Fibroblast of lung (primary cell): Measurements from ENCODE around the gene CCT5.

Experiments
- EZH2 ChIP-seq: IDR thresholded peaks from 2 replicates; pipeline ENCODE4 v1.5.1; 2012; ENCODE audit warnings: low read length, control low read depth, mild to moderate bottlenecking; ENCODE audit errors: missing control alignments
- TF ChIP-seq, protein P1 (sequence below), 2 donors: IDR thresholded peaks in 1 of 2; conservative IDR thresholded peaks in 1 of 2; 1 replicate in 1 of 2; 2 replicates in 1 of 2; pipeline ENCODE4 v1.5.1; 2011 to 2012; ENCODE audit warnings: low read length in 2 of 2, control low read depth in 1 of 2, inconsistent platforms in 1 of 2, low read depth in 1 of 2, mild to moderate bottlenecking in 1 of 2

DNA sequence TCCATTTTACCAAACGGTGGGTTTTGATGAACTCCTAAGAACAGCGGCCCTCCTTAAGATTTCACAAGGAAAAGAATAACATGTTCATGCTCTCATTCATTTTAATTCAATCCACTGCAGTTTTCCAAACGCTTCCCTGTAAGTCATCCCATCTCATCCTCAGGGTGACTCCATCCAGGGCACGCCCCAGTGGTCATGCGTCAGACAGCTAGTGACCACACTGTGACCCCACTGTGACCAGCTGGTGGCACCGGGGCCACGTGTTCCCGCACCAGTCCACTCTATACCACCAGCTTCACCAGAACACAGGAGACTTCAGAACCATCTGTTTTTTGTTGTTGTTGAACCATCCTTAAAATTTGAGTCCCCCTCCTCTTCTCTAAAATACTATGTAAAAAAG lies 14.7 kb upstream of the CCT5 start:
- TF ChIP-seq, protein P1, sequence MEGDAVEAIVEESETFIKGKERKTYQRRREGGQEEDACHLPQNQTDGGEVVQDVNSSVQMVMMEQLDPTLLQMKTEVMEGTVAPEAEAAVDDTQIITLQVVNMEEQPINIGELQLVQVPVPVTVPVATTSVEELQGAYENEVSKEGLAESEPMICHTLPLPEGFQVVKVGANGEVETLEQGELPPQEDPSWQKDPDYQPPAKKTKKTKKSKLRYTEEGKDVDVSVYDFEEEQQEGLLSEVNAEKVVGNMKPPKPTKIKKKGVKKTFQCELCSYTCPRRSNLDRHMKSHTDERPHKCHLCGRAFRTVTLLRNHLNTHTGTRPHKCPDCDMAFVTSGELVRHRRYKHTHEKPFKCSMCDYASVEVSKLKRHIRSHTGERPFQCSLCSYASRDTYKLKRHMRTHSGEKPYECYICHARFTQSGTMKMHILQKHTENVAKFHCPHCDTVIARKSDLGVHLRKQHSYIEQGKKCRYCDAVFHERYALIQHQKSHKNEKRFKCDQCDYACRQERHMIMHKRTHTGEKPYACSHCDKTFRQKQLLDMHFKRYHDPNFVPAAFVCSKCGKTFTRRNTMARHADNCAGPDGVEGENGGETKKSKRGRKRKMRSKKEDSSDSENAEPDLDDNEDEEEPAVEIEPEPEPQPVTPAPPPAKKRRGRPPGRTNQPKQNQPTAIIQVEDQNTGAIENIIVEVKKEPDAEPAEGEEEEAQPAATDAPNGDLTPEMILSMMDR (conservative IDR thresholded peaks at IDR 0.05 in 1 of 2, IDR thresholded peaks at IDR 0.05 in 1 of 2; ENCODE audit: low read depth in 1 of 2, low read length in 2 of 2), result no peak
- TF ChIP-seq EZH2, result no peak
